ENCODE results near the gene MSANTD4.

MSANTD4 gene

GRCh38 chr11:106031202-106031810, 9.3 kb upstream of the MSANTD4 start:
- in situ Hi-C loops (cut with HindIII; ENCODE audit: low sequenced_read_pairs): no loop called here
- no peak overlapping the region for H3K4me3 ChIP-seq (ENCODE audit: low read depth, low read length)
- DNase-seq (ENCODE audit: low read depth): no peak
- no peak for TF ChIP-seq CTCF (IDR thresholded peaks at IDR 0.05; ENCODE audit: low read depth, low read length, missing control alignments)

- in situ Hi-C loops (cut with HindIII; ENCODE audit: low sequenced_read_pairs): no loop called here
- no peak for TF ChIP-seq CTCF (IDR thresholded peaks at IDR 0.05; ENCODE audit: low read depth, low read length, missing control alignments)
- H3K4me3 ChIP-seq (ENCODE audit: low read depth, low read length): no peak overlapping the region
- no peak for DNase-seq (ENCODE audit: low read depth)
Measured at GRCh38 chr11:106030609-106031008, 8.6 kb upstream of the MSANTD4 start.

- TF ChIP-seq CTCF (IDR thresholded peaks at IDR 0.05; ENCODE audit: low read depth, low read length, missing control alignments): no peak
- in situ Hi-C loops (cut with HindIII; ENCODE audit: low sequenced_read_pairs): no loop called here
- DNase-seq (ENCODE audit: low read depth): no peak
- peak overlapping the region; percentile 76 for H3K4me3 ChIP-seq (ENCODE audit: low read depth, low read length)
Measured at GRCh38 chr11:106022795-106023275, 795 bp upstream of the MSANTD4 start.

- DNase-seq (ENCODE audit: low read depth): no peak
- H3K4me3 ChIP-seq (ENCODE audit: low read depth, low read length): peak overlapping the region; percentile 76
- in situ Hi-C loops (cut with HindIII; ENCODE audit: low sequenced_read_pairs): no loop called here
- no peak for TF ChIP-seq CTCF (IDR thresholded peaks at IDR 0.05; ENCODE audit: low read depth, low read length, missing control alignments)
Measured at GRCh38 chr11:106021181-106021966, 666 bp downstream of the MSANTD4 start.

- in situ Hi-C loops (cut with HindIII; ENCODE audit: low sequenced_read_pairs): no loop called here
- no peak overlapping the region for H3K4me3 ChIP-seq (ENCODE audit: low read depth, low read length)
- DNase-seq (ENCODE audit: low read depth): no peak
- no peak for TF ChIP-seq CTCF (IDR thresholded peaks at IDR 0.05; ENCODE audit: low read depth, low read length, missing control alignments)
Measured at GRCh38 chr11:106017093-106017492, 4.9 kb downstream of the MSANTD4 start.

GRCh38 chr11:106015066-106015465, 7.0 kb downstream of the MSANTD4 start:
- no peak for TF ChIP-seq CTCF (IDR thresholded peaks at IDR 0.05; ENCODE audit: low read depth, low read length, missing control alignments)
- in situ Hi-C loops (cut with HindIII; ENCODE audit: low sequenced_read_pairs): no loop called here
- no peak for DNase-seq (ENCODE audit: low read depth)
- H3K4me3 ChIP-seq (ENCODE audit: low read depth, low read length): no peak overlapping the region
